HepG2 (cell line): ENCODE data around the gene MIX23.

Source experiments
- CTCF ChIP-seq: sonication (generic); formaldehyde crosslinking; IDR thresholded peaks from 2 replicates; pipeline ENCODE4 v1.5.0; 2020; ENCODE audit warnings: mild to moderate bottlenecking, missing genetic modification reagents, moderate library complexity
- ETV6 ChIP-seq: sonication (generic); formaldehyde crosslinking; conservative IDR thresholded peaks from 2 replicates; pipeline ENCODE4 v1.4.0; 2020; ENCODE audit warnings: missing genetic modification reagents
- KAT7 ChIP-seq: IDR thresholded peaks from 2 replicates; pipeline ENCODE4 v1.6.1; 2018; ENCODE audit warnings: borderline replicate concordance, missing compliant biosample characterization
- SP5 ChIP-seq: IDR thresholded peaks from 2 replicates; pipeline ENCODE4 v1.6.1; 2016; ENCODE audit warnings: low read depth, borderline replicate concordance

- TF ChIP-seq SP5 (CRISPR knock-in tag) (no peak), CTCF (CRISPR knock-in tag) (no peak), ETV6 (CRISPR knock-in tag) (no peak), KAT7 (CRISPR knock-in tag) (no peak)
These were observed 21.0 kb downstream of the MIX23 start for GRCh38 chr3:122362026-122362425.
